Stimulated activated CD4-positive, alpha-beta T cell treated with anti-CD3 and anti-CD28 coated beads, TNF-alpha, amount 100 ng/mL, for 48 hours (primary cell): Measurements from ENCODE around the gene LRRC32.
"Not testable (repeated sequence)": the region's sequence is repeated elsewhere in the genome, so short reads cannot be mapped to it uniquely, and the experiment has no call there.

Experiments
- DNase-seq, 3 donors: peaks; one replicate each; pipeline ENCODE4 v3.0.0-alpha.2; 2020; ENCODE audit warnings: low read depth in 3 of 3

Gene LRRC32

DNA sequence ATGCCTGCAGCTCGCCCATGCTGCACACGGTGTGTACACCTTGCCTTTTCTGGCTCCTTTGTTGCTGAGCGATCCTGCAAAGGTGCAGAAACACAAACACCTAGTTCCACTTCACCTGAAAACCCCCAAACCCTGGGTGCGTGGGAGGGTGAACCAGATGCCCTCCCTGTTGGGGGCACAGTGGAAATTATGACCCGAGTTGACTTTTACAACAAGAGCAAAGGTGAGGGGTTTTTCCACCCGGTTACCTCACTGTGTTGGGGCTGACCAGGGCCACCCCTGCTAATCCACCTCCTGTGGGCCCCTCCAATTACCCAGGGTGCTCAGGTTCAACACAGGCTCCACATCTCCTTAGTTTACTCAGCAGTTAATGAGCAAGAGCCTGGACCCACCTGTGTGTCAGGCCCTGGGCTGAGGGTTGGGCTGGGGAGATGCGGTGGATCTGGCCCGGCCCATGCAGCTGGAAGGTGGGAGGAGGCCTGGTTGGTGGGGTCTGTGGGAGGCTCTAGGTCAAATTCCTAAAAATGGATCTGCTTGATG is 42.1 kb downstream of the LRRC32 start:
- peak in 1 of 3 donors; percentile 29 for DNase-seq

DNA sequence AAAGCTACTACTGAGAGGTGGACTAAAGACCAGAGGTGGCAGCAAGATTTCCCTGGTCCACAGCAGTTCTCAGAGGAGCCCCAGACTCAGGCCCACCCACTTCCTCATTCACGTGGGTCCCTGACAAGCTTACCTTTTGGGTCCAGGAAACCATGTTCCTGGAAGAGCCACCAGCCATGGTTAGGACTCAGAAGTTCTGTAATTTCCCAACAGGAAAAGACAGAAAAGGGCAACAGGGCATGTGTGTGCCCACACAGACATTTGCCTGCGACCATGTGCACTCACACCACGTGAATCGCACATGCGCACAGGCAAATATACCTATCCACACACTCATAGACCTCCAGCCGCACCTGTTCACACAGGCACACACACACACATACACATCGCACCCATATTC is 42.9 kb downstream of the LRRC32 start:
- DNase-seq, result no peak

DNA sequence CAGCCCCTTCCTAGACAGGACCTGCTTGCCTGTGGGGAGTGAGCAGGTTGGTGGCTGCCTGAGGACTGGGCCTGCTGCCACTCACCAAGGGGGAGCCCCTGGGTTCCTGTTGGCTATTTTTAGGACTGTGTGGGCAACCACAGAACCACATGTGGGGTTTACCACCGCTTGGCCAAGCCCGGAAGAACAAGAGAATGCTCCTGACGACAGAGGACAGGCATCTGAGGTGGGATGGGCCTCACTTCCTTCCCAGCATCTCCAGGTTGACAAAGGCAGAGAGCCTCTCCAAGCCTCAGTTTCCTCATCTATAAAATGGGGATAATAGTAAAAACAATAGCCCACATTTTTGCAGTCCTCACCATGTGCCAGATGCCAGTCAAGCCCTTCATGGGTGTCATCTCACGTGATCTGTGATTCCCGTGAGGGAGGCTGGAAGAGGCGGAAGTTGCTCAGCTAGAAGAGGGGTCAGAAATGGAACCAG is 43.6 kb downstream of the LRRC32 start:
- DNase-seq, result peak; percentile 26 to 49 (median 28)

DNA sequence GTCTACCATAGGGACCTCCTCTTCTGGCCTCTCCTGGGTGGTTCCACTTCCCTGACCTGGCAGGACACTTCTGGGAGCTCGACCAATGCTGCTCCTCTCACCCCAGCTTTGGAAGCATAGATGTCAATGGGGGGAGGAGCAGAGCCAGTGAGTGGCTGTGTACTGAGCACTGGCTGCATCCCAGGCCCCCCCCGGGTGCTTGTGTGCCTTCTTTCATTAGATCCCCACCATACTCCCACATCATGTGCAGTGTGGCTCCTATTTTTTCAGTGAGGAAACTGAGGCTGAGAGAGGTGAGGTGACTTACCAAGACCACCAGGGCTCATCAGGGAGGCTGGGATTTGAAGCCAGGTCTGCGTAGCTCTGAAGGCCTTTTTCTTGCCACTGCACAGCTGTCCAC is 44.3 kb downstream of the LRRC32 start:
- no peak for DNase-seq

DNA sequence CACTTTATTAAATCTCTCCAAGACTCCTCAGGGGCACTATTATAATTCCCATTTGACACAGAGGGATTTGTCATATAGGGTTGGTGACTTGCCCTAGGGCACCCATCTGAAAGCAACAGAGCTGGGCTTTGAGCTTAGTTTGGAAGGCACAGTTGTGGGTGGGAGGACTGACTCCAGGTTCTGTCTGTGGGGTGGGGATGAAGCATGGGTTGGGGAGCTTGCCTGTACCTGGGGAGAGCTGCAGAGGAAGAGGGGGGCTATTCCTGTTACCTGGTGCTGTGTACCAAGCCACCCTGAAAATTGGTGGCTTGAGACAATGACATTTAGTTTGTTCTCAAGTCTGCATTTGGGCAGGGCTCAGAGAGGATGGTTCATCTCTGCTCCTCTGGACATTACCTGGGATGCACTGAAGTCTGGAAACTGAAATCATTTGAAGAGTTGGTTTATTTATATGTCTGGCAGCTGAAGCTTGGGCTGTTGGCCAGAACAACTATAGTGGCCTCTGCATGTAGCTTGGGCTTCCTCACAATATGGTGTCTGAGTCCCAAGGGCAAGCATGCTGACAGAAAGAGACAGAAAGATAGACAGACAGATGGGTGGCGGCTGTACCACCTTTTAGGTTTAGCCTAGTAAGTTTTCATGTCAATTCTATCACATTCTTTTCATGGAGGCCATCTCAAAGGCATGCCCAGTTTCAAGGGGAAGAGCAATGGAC is 44.9 kb downstream of the LRRC32 start:
- no peak for DNase-seq

DNA sequence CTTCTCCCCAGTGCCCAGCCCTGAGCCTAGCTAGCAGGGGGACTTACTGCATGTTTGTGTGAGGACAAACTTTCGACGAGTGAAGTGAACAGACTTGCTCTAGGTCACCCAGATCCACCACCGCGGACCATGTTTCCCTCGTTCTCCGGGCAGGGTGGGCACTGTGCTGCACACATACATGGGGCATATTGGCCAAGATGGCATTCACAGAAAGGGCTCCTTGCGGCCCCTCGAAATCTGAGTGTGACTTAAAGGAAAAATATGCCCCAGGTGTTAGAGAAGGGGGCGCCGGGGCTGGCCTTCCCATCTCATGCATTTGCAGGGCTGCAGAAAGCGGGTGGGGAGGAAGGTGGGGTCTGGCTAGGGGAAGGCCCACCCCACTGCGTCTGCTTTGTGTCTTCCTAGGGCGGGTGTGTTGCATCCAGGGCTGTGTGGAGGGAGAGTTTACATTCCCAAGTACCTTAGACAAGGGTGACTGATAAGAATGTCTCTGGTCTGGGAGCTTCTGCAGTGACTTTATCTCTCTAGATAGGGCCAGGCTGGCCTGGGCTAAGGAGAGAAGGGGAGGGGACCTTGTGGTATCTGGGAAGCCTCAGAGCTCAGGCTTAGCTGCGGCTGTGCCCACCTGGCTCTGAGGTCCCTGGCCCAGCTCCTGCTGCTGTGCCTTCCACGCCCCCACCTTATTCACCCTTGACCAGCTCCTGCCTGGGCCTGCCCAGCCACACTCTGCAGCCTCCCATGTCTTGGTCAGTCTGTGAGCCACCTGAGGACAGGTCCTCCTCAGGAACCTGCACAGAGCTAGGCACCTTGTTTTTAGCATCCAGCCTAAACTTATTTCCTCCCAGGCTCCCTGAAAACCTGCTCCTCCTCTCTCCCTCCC is 45.8 kb downstream of the LRRC32 start:
- DNase-seq, result no peak

DNA sequence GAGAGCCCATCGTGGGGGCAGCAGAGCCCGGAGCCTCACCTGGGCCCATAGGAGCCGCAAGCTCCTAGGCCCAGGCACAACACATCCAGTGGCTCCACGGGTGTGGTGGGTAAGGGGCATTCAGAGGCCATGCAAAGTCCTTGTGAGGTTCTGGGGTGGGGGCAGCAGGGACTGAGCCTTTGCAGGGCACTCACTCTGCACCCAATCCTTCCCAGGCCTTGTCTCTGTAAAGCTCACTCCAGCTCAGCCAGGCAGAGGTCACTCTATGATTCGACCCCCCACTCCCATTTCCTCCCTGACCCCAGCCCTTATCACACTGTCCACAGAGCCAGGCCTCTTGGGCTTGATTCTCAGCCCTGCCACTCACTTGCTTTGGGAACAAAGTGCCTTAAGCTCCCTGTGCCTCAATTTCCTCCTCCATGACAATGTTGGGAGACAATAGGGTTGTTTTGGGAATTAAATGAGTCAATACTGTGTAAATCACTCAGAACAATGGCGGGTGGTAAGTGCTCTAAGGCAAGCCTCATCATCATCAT is 46.6 kb downstream of the LRRC32 start:
- DNase-seq, result no peak

DNA sequence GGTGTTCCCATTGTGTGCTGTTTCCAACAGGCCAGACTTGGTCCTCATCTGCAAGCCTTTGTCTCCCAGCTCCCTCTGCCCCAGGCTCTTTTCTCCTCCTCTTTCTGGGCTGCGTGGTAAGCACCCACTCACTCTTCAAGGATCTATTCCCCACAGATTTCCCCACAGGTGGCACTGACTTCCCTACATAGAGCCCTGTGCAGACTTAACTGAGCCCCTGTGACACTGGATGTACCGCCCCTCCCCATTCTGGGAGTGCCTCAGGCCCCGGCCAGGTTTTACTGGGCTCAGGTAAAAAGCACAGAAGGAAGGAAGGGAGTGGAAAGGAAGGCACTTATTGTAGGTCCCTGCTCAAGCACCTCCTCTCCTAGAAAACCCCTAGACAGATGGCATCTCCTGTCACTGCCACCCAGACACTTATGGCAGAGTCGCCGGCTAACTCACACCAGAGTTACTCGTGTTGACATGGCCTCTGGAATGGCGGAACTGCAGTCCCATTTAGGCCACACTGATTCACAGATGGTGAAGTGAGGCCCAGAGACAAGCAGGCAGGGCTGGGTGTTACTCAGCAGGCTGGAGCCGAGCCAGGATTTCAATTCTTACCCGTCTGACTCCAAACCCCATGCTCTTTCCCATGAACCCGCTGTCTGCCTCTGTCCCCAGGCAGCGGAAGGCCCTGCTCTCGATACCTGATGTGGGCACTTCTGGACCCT is 47.2 kb downstream of the LRRC32 start:
- no peak for DNase-seq

DNA sequence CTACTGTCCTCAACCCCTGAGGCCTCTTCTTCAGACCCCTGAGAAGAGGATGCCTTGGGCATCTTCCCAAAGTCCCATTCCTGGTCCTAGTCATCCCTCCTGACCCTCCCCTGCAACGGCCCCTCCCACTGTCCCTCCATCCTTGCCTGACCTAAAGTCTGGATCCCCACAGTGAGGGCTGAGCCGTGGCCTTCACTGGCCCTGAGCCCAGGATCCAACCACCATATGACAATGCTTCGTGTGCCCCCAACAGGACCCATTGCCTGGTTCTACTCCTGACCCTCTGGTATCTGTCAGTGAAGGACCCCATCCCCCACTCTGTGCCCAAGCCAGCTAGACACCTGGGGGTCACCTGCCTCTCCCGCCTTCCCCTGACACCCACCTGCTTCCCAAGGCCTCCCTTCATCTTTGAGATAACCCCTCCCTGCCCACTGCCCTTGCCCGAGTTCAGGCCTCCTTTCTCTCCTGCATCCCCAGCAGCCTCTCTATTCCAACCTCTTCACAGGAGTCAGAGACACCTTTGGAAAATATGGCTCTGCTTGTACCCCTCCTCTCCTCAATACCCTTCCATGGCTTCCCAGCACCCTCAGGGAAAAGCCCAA is 48.0 kb downstream of the LRRC32 start:
- DNase-seq, result no peak

DNA sequence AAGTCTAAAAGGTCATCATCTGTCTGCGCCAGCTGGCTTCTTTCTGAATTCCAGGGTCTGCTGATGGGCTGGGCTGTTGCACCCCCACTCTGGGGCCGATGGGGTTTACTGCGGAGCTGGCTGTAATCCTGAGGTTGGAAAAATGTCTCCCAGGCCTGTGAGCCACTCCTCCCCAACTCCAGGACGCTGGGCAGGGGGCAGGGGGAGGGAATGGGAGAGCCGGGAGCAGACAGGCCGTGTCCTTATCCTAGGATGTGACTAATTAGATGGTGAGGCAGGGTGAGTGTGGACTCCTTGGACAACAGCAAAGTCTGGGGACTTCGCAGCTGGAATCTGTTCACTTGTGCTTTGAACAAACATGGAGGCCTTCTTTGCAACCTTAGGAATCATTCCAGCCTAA is 48.7 kb downstream of the LRRC32 start:
- no peak for DNase-seq

DNA sequence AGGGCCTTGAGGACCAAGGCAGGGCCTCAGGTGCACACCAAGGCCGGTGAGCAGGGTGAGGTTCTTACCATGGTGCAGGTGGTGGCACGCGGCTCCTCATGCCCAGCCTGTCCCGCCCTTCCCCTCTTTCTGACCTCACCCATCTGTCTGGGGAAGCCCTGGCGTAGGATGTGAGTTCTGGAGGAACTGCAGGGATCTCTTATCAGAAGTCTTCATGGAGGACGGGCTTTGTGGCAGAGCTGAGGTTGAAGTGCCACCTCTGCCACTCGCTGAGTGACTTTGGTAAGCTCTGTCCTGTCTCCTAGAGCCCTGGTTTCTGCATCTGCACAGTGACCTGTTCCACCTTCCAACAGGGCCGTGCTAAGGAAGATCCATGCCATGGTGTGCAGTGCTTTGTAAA is 49.1 kb downstream of the LRRC32 start:
- no peak for DNase-seq

DNA sequence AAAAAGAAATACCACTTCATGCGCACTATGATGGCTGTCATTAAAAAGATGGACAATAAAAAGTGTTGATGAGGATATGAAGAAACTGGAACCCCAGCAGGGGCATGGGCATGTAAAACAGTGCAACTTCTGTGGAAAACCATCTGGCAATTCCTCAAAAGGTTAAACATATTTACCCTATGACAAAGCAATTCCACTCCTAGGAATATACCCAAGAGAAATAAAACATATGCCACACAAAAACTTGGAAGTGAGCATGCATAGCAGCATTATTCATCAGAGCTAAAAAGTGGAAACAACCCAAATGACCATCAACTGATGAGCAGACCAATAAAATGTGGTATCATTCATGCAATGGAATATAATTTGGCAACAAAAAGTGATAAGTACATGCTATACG is 50.1 kb downstream of the LRRC32 start:
- no peak for DNase-seq

DNA sequence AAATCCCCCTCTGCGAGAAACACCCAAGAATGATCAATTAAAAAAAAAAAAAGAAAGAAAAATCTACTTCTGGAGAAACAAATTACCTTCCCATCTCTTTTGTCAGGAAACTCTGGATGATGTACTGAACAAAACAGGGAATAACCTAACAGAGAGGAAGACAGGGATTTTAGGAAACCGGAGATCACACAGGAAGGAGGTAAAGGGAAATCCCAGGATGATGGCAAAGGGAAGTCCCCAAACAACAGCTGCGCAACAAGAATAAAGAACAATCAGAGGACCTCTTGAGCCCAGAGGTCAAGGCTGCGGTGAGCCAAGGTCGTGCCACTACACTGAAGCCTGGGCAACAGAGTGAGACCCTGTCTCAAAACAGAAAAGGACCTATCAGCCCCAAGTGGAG is 50.7 kb downstream of the LRRC32 start:
- DNase-seq, result not testable (repeated sequence)

DNA sequence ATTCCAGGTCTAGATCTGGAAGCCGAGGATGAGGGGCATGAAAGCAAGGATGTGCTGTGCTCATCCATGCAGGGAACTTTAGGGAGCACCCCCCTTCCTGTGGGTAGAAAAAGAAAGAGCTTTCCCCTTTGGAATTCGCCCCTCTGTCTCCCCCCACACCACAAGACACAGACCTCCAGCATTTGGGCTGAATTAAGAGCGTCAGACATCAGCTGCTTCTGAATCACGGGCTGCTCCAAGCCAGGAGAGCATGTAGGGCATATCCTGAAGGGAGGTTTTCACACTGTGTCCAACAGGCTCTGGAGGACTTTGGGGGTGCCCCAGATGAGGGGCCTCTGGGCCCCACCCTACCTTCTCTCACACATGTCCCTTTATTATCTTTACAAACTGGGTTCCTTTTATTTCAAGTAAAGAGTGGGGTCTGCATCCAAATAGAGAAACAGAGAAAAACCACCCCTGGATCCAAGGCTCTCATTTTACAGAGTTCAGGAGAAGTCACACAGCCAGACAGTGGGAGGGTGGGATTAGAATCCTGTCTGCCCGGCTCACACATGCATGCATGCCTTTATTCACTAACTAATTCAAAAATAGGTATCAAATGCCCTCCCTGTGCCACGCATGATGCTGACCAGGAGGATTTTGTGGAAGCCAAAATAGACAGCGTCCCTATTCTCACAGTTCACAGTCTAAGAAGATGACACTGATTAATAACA is 52.8 kb downstream of the LRRC32 start:
- DNase-seq, result no peak

DNA sequence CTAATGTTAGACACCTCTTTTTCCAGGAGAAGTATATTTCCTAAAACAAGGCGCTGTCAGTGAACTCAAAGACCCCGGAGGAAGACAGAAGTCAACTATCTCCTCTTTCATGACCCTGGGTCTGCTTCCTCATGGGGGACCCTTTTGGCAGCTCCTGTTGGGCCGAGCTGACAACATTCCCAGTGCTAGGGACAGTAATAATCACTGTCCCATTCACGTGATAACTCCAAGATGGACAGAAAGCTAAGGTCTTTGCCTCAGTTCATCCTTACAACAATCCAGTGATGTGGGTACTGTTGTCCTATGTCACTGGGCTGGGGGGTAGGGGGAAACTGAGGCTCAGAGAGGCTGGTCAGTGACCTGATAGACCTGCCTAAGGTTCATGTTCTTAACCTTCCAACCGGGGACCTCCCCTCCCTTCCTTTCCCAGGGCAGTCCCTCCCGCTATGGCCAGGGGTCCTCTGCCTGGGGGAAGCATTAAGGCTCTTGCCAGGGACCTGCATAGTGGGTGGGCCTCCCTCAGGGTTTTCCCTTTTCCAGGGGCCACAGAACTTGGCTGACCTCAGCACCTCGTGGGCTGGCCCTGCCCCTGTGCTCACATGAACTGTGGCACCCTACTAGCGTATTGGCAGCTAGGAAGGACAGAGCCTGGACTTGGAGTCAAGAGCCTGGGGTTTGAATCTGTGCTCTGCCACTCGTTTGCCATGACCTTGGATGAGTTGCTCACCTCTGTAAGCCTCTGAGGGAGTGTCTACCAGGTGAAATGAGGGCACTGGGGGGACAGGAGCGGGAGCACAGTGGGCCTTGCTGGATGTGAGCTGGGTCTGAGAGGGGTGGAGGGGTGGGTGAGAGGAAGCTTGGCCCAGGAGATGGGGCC is 53.6 kb downstream of the LRRC32 start:
- DNase-seq, result no peak

DNA sequence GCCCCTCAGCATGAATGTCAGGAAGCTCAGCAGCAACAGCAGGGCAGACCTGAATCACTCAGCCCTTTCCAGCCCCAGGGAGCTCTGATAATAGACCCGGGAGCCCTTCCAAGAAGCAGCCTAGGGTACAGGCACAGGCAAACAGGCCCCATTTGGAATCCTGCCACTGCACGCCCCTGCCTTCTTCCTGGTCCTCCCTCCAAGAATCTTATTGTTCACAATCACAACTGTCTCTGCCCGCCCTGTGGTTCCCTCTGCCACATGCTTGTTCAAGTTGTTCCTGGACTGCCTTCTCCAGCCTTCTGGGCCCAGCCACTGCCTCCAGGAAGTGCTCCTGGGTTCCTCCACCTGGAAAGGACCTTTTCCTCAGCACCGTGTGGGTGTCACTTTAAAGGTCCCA is 54.6 kb downstream of the LRRC32 start:
- no peak for DNase-seq

DNA sequence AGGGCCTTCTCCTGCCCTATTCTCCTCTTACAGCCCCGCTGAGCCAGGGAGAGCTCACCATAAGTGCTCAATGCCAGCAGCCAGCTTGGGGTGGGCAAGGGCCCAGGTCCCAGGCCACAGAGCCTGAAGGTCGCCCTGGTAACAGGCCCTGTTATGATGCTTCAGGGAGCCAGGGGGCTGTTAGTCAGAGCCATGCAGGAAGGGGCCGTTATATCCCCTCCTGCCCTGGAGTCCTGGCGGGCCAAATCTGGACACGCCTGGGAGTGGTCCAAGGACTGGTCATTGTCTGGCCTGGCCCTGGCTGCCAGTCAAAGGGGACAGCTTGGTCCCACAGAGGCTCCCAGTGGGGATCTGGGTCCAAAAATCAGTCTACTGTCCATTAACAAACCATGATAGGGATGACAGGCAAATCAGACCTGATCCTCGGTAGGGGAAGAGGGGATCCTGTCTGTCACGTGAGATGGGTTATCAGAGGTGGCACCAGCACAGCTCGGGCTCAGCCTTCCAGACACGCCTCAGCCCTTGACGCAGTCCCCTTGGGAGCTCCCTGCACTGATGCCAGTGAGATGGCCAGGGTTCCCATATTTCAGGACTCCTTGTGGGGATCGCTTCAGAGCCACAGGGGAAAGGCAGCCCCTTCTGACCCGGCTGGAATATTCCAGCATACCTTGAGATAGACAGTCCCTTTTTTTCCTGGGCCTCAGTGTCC is 55.9 kb downstream of the LRRC32 start:
- no peak for DNase-seq

DNA sequence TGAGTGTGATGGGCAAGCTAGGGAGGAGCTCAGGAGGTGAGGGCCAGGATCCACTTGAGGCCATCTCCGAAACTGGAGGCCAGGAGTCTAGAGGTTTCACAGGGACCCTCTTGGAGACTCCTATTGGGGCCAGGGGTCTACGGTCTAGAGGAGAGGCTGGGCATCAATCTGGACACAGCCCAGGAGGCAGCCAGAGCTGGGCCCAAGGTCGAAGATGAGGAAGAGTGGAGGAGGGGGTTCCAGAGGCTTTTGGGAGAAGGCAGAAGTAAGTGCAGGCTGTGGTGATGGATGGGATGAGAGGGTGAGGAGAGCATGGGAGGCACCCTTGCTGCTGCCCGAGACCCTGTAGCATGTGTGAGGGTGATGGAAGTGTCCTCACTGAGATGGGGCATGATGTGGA is 56.6 kb downstream of the LRRC32 start:
- DNase-seq, result no peak

DNA sequence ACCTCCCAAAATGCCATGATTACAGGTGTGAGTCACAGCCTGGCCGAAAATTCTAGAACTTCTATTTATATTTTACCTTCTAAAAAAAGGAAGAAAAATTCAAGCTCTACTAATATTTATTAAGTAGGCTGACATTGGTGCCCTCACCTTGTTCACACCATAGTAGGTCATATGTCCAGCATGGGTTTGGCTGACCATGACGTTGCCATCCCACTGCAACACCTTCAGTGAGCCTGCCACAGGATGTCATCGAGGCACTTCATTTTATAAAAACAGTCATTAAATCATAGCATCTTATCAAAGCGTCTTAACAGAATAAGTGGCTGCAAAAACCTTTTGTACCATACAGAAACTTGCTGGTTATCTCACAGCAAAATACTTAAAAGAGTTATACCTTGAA is 58.3 kb downstream of the LRRC32 start:
- no peak for DNase-seq
